Osteoblast (primary cell): ENCODE results near the gene POU6F2. TPM values are rescaled to one million over a fixed set of nuclear protein-coding genes. Genes with fewer than 3 reads are reported as not detected.

Experiments
- DNase-seq: peaks from one replicate; pipeline ENCODE4 v3.0.0; 2011; ENCODE audit warnings: low spot score, mixed read lengths; ENCODE audit not compliant: insufficient read length; ENCODE audit errors: missing footprints
- H2AFZ ChIP-seq: 2 replicates; pipeline ENCODE4 v1.6.0; 2011; ENCODE audit warnings: mild to moderate bottlenecking, low read length
- H3K27ac ChIP-seq: 2 replicates; pipeline ENCODE4 v1.5.1; 2011; ENCODE audit warnings: mild to moderate bottlenecking, low read depth, low read length, moderate library complexity
- H3K27me3 ChIP-seq: 2 replicates; pipeline ENCODE4 v1.6.0; 2012; ENCODE audit warnings: mild to moderate bottlenecking, control low read depth, inconsistent platforms, low read length, moderate library complexity; ENCODE audit not compliant: insufficient read depth
- H3K36me3 ChIP-seq: 2 replicates; pipeline ENCODE4 v1.5.1; 2011; ENCODE audit warnings: mild to moderate bottlenecking, low read length, control low read depth, moderate library complexity; ENCODE audit not compliant: insufficient read depth
- H3K4me1 ChIP-seq: 2 replicates; pipeline ENCODE4 v1.5.1; 2011; ENCODE audit warnings: mild to moderate bottlenecking, low read length, control low read depth, moderate library complexity; ENCODE audit not compliant: insufficient read depth
- H3K4me2 ChIP-seq: 2 replicates; pipeline ENCODE4 v1.6.0; 2011; ENCODE audit warnings: mild to moderate bottlenecking, low read length; ENCODE audit not compliant: insufficient read depth
- H3K4me3 ChIP-seq: fragments of 200-600 bp; sonication (generic); 3 replicates; pipeline ENCODE4 v1.5.1; 2012; ENCODE audit warnings: mild to moderate bottlenecking, low read length, inconsistent platforms; ENCODE audit not compliant: insufficient read depth
- H3K79me2 ChIP-seq: 2 replicates; pipeline ENCODE4 v1.6.0; 2012; ENCODE audit warnings: mild to moderate bottlenecking, low read length, control low read depth, inconsistent platforms; ENCODE audit not compliant: insufficient read depth
- H3K9me3 ChIP-seq: 2 replicates; pipeline ENCODE4 v1.5.1; 2011; ENCODE audit warnings: low read depth, low read length, control low read depth
- H4K20me1 ChIP-seq: 2 replicates; pipeline ENCODE4 v1.6.0; 2012; ENCODE audit warnings: mild to moderate bottlenecking, low read length, control low read depth; ENCODE audit not compliant: insufficient read depth
- CTCF ChIP-seq: IDR thresholded peaks from 2 replicates; pipeline ENCODE4 v1.5.1; 2011; ENCODE audit warnings: mild to moderate bottlenecking, low read depth, low read length, moderate library complexity; ENCODE audit errors: extremely low read depth
- total RNA-seq: library from RNA; depleted of rRNA; stranded (reverse); fragments of >200 nt; gene quantifications from 2 replicates; pipeline ENCODE4 v1.2.3, GENCODE V29; 2012

POU6F2 gene
- total RNA-seq, 1 donor, result not detected

DNA sequence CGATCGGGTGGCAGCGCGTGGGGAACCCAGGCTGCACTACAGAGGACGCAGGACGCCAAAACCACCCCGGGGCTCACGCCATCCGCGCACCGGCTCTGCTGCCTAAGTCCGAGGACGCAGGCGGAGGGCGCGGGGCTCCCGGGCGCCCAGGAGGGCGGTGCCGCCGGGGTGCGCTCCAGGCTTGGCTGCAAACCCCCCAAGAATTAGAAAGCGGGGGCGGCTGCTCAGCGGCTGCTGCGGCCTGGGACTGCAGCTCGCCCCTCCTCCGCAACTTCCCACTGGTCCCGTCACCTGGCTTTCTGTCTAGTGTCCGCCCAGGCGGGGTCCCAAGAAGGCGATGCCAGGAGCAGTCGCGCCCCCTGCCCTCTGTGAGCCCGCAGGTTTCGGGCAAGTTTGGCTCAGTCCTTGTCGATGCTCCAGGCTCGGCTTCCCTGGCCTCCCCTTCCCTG is 1.7 kb upstream of the POU6F2 start:
- H2AFZ ChIP-seq, result no peak overlapping the region
- no peaks in the 10 kb centered on the region for H3K9me3 ChIP-seq
- H3K27ac ChIP-seq, result no peak overlapping the region
- peaks cover 12% of the 10 kb centered on the region for H3K27me3 ChIP-seq
- TF ChIP-seq CTCF, result no peak
- H3K79me2 ChIP-seq, result no peaks in the 10 kb centered on the region
- H3K36me3 ChIP-seq, result no peaks in the 10 kb centered on the region
- H4K20me1 ChIP-seq, result no peaks in the 10 kb centered on the region
- DNase-seq, result peak; percentile 38
- peak overlapping the region; percentile 28 for H3K4me2 ChIP-seq
- H3K4me1 ChIP-seq, result no peaks in the 10 kb centered on the region
- peak overlapping the region; percentile 30 for H3K4me3 ChIP-seq

- no peak overlapping the region for H3K4me3 ChIP-seq
- H3K27me3 ChIP-seq, result peaks cover 12% of the 10 kb centered on the region
- no peaks in the 10 kb centered on the region for H4K20me1 ChIP-seq
- no peaks in the 10 kb centered on the region for H3K79me2 ChIP-seq
- no peak overlapping the region for H2AFZ ChIP-seq
- TF ChIP-seq CTCF, result no peak
- H3K9me3 ChIP-seq, result no peaks in the 10 kb centered on the region
- H3K4me2 ChIP-seq, result no peak overlapping the region
- no peak overlapping the region for H3K27ac ChIP-seq
- no peaks in the 10 kb centered on the region for H3K4me1 ChIP-seq
- DNase-seq, result no peak
- H3K36me3 ChIP-seq, result no peaks in the 10 kb centered on the region
These were observed 782 bp downstream of the POU6F2 start for GRCh38 chr7:38978491-38978890.

- no peaks in the 10 kb centered on the region for H3K27me3 ChIP-seq
- H2AFZ ChIP-seq, result no peak overlapping the region
- H3K4me1 ChIP-seq, result no peaks in the 10 kb centered on the region
- no peak for TF ChIP-seq CTCF
- no peaks in the 10 kb centered on the region for H3K79me2 ChIP-seq
- H4K20me1 ChIP-seq, result no peaks in the 10 kb centered on the region
- no peaks in the 10 kb centered on the region for H3K36me3 ChIP-seq
- DNase-seq, result peak; percentile 25
- H3K4me2 ChIP-seq, result no peak overlapping the region
- no peak overlapping the region for H3K27ac ChIP-seq
- H3K4me3 ChIP-seq, result no peak overlapping the region
- no peaks in the 10 kb centered on the region for H3K9me3 ChIP-seq
These were observed 14.5 kb downstream of the POU6F2 start for GRCh38 chr7:38992203-38992602.

- Histone ChIP-seq H3K4me2 (no peak overlapping the region), H3K4me3 (no peak overlapping the region), H3K4me1 (no peaks in the 10 kb centered on the region), H3K27ac (no peak overlapping the region), H4K20me1 (no peaks in the 10 kb centered on the region), H3K79me2 (no peaks in the 10 kb centered on the region), H3K9me3 (no peaks in the 10 kb centered on the region), H3K36me3 (no peaks in the 10 kb centered on the region), H3K27me3 (no peaks in the 10 kb centered on the region), H2AFZ (no peak overlapping the region)
- DNase-seq, result no peak
- TF ChIP-seq CTCF, result no peak
These were observed 23.9 kb downstream of the POU6F2 start for GRCh38 chr7:39001595-39001994.
